ENCODE measurements around the gene TSPEAR.

- TF ChIP-seq CTCF (IDR thresholded peaks at IDR 0.05) (no peak), POLR2A (IDR thresholded peaks at IDR 0.05) (no peak)
Observed at GRCh38 chr21:44708866-44709425, 2.4 kb downstream of the TSPEAR start.
